Stimulated activated CD4-positive, alpha-beta T cell treated with anti-CD3 and anti-CD28 coated beads, TNF-alpha, amount 100 ng/mL, for 24 hours (primary cell): ENCODE results near the gene MYMK.
"Not testable (repeated sequence)": the region's sequence is repeated elsewhere in the genome, so short reads cannot be mapped to it uniquely, and the experiment has no call there.

Experiments used
- DNase-seq, 3 experiments: peaks; one replicate each; pipeline ENCODE4 v3.0.0-alpha.2; 2020; ENCODE audit warnings: low read depth in 3 of 3

MYMK gene

GRCh38 chr9:133524679-133525228 lies at the start of gene MYMK:
Gene MYMK, minus strand, starts transcription at chr9:133524959. Its CDS starts 115 bp downstream, at chr9:133524844.
- no peak for DNase-seq

GRCh38 chr9:133573791-133574515 lies 49.2 kb upstream of the MYMK start:
- DNase-seq = no peak

- no peak for DNase-seq
Observed at GRCh38 chr9:133572821-133573361, 48.1 kb upstream of the MYMK start.

- DNase-seq = no peak
Observed at GRCh38 chr9:133571896-133572595, 47.3 kb upstream of the MYMK start.

GRCh38 chr9:133571391-133571890 lies 46.7 kb upstream of the MYMK start:
- DNase-seq = no peak

- no peak for DNase-seq
Observed at GRCh38 chr9:133570691-133571080, 45.9 kb upstream of the MYMK start.

GRCh38 chr9:133569891-133570690 lies 45.3 kb upstream of the MYMK start:
- no peak for DNase-seq

GRCh38 chr9:133569121-133569785 lies 44.5 kb upstream of the MYMK start:
- no peak for DNase-seq

GRCh38 chr9:133568186-133568585 lies 43.4 kb upstream of the MYMK start:
- DNase-seq = no peak

GRCh38 chr9:133566817-133567216 lies 42.1 kb upstream of the MYMK start:
- DNase-seq = no peak

- DNase-seq = no peak
Observed at GRCh38 chr9:133566382-133566781, 41.6 kb upstream of the MYMK start.

GRCh38 chr9:133564451-133565116 lies 39.8 kb upstream of the MYMK start:
- DNase-seq = no peak

GRCh38 chr9:133563814-133564213 lies 39.1 kb upstream of the MYMK start:
- not testable (repeated sequence) for DNase-seq

GRCh38 chr9:133563291-133563796 lies 38.6 kb upstream of the MYMK start:
- DNase-seq = no peak

- DNase-seq = no peak
Observed at GRCh38 chr9:133562611-133563290, 38.0 kb upstream of the MYMK start.

GRCh38 chr9:133561976-133562554 lies 37.3 kb upstream of the MYMK start:
- no peak for DNase-seq

GRCh38 chr9:133560944-133561343 lies 36.2 kb upstream of the MYMK start:
- DNase-seq = no peak

- DNase-seq = no peak
Observed at GRCh38 chr9:133560311-133560710, 35.6 kb upstream of the MYMK start.
